CD4-positive, alpha-beta memory T cell (primary cell): Measurements from ENCODE around the gene NUP155. TPM values are rescaled to one million over a fixed set of nuclear protein-coding genes. Genes with fewer than 3 reads are reported as not detected.

Experiments used
- polyA plus RNA-seq, 2 donors: library from polyadenylated mRNA; unstranded; fragments of 300-500 nt; fragmentation: Illumina TruSeq; gene quantifications; one replicate each; pipeline ENCODE4 v1.2.3, GENCODE V29; 2021
- total RNA-seq, 2 experiments: library from RNA; stranded (reverse); gene quantifications; one replicate each; pipeline ENCODE4 v1.2.3, GENCODE V29; 2021

NUP155 gene
- total and polyA plus RNA-seq, 4 experiments from 2014 or later = 10.7 to 30.8 (median 28.7) TPM

Other genes starting within 250 kb of the NUP155 start
- 1 to 10 TPM; 6.5 to 8.5 TPM for gene CPLANE1, start 121.7 kb downstream of the NUP155 start, total RNA-seq
- 1 to 10 TPM in 1 of 2 donors, under 1 TPM in 1; 0.09 to 1.4 TPM for gene CPLANE1, start 121.7 kb downstream of the NUP155 start, polyA plus RNA-seq
- 10 to 100 TPM; 36.0 to 43.2 TPM for gene WDR70, start 8.2 kb upstream of the NUP155 start, total RNA-seq
- gene WDR70, start 8.2 kb upstream of the NUP155 start, polyA plus RNA-seq = 10 to 100 TPM; 23.5 to 23.7 TPM